ENCODE data around the gene LZTFL1. TPM values are rescaled to one million over a fixed set of nuclear protein-coding genes. Genes with fewer than 3 reads are reported as not detected.

Gene LZTFL1
- total RNA-seq, 1 donor from 2014 or later = 8.9 TPM

DNA sequence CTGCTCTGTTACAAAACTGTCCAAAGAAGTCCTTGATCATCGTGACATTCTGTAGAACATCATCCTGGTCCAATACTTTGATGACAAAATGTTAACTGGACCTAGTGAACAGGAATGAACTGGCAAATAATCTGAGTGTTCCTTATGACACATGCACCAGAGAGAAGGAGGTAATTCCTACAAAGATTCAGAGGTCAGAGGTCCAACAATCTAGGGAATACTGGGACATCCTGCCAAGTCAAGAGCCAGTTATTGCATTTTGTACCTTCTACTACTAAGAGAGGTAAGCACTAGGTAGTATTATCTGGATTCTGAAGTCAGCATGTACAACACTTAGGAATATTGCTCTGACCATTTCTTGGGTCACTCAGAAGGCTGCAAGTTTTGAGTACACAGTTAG lies 20.8 kb downstream of the LZTFL1 start:
- intact Hi-C loops (cut with DNase I) = no loop called here
- DNase-seq (ENCODE audit: missing footprints) = no peak
- no peak for ATAC-seq

DNA sequence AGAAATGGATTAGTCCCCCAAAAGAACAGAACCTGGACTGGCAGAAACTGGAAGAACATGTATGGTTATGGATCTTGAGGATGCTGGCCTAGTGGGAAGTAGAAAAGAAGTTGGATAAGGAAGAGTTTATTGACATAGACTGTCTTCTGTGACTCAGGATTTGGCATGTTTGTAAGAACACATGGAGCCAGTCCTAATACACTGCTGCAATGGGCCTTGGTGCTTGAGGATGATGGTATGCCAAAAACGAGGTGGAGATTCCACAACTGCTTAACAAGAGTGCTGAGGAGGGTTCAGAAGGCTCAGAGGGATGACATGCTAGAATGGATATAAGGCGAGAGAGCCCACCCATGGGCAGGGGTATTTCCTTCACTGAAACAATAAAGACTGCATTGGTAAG lies 22.4 kb downstream of the LZTFL1 start:
- no peak for ATAC-seq
- intact Hi-C loops (cut with DNase I) = no loop called here

DNA sequence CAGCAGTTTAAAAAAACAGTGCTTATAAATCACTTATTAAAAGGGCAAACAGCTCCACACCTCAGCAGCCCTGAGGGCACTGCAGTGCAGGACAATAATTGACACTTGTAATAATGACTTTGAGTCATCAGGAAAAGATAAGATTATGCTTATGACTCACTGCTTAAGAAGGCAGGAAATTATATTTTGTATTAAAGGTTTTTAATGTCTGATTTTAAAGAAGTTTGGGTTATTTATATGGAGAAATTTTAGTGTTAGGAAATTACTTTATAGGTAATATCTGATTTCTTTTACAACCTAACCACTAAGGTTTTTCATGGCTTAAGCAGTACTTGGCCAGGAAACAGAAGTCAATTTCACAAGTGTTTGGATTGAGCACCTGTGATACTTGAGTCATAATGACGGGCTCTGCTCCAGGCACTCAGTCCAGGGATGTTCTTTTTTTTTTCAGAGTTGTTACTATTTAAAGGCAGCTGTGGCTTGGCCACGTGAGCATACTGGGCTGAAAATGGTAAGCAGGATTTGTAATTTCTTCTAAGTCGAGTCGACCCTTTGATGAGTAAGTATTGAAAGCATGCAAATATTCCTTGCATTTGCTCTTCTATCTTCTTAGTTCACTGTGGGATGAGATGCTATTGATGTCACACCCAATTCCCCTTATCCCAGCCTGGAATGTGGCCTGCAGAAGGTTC lies 23.9 kb downstream of the LZTFL1 start:
- DNase-seq (ENCODE audit: missing footprints) (no peak), ATAC-seq (peak; percentile 67)

More for the DNA sequence above, 22.4 kb downstream of the LZTFL1 start:
- no peak for DNase-seq (ENCODE audit: missing footprints)

DNA sequence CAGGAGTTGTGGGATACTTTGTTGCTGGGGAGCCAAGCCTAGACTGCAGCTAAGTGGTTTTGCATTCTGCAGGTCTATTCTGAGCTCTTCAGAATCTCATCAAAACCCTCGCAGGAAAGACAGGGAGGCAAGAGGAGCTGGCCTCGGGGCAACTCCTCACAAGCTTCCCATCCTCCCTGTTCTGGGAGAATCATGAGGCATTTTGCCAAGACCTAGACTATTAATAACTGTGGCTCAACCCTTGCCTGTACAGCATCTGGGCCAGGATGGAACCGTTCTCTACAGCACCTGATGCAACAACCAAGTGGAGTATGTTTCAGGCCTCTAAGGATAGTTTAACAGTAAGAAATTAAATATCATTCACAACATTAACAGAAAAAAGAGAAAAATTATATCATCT lies 25.4 kb downstream of the LZTFL1 start:
- DNase-seq (ENCODE audit: missing footprints) (no peak), ATAC-seq (peak; percentile 84)
- intact Hi-C loops (cut with DNase I) = no loop called here

More for the DNA sequence above, 23.9 kb downstream of the LZTFL1 start:
- intact Hi-C loops (cut with DNase I) = no loop called here

DNA sequence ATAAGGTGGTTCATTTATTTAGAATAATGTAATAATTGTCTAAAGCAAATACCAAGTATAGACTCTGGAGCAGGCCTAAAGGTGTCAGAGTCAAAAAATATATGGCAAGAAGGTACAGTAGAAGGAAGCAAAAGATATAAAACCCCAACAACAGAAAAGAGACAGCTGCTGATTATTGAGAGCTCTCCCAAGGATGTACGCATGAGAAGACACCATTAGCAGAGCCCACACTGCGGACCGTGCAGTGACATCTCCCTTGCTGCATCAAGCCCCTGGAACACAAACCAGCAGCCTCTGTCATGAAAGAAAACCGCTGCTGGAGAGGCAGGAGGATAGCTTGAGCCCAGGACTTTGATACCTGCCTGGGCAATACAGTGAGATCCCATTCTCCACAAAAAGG lies 27.6 kb downstream of the LZTFL1 start:
- DNase-seq (ENCODE audit: missing footprints) (no peak), ATAC-seq (no peak)
- intact Hi-C loops (cut with DNase I) = no loop called here

DNA sequence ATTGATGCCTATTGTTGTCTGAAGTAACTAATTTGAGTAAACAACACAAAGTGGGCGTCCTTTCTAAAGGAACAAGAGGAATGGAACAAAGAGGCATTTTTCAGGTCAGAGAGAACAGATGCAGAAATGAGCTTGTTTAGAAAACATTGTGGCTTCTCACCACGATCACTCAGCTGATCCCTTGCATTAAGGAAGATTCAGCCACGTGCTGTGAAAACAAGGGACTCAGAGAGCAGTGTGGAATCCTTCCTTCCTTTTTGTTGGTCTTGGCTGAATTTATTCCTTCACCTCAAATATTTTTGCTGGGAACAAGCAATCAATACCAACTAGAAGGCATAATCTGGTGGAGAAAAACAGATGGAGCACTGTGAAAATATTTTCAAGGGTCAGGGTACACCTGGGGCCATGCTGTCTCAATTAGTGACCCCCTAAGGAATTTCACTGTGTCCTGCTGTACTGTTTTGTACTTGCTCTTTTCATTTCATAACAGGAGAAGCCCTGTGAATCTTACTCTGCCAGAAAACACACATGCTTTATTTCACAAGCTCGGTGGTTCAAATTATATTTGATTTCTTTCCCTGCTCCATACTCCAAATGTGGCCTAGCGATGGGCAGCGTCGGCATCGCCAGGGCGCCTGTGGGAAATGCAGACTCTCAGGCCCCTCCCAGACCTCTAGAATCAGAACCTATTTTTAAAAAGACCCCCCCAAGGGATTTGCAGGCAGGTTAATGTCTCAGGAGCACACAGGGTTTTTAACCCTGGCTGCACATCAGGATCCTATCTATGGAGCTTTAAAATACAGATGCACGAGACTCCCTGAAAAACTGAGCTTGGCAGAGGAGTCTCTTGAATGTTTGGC lies 34.0 kb downstream of the LZTFL1 start:
- ATAC-seq (peak; percentile 5), DNase-seq (ENCODE audit: missing footprints) (no peak)
- intact Hi-C loops (cut with DNase I) = no loop called here

DNA sequence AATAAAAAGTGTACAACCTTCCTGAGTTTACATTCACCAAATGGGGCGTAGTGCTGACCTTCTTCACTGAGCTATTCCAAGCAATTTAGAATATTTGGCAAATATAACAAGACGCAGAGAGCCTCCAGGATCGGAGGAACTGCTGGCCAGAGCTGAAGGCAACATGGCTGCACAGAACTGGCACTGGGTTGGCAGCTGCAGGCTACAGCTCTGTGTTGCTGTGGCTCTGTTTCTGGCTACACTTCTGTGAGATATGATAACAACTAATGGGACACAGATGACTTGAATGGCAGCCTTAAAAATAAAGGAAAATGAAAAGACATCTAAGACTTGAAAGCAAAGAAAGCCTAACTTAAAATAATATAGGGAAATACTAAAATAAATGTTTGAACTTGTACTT lies 34.8 kb downstream of the LZTFL1 start:
- peak; percentile 72 for ATAC-seq
- intact Hi-C loops (cut with DNase I) = no loop called here
- no peak for DNase-seq (ENCODE audit: missing footprints)

DNA sequence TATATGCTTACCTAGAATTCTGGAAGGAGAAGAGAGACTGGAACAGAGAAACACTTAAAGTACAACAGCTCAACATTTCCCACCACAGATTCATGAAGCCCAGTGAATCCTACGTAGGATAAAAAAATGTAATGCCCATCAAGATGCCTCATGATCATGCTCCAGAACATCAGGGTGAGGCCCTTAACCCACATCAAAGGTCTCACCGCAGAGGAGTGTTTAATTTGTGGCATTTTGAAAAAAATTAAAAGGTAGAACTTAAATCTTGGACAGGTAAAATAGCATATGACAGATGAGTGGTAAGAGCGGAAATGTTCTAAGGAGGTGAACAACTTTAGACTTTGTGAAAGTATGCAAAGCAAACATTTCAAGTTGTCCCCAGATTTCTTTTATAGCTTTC lies 35.8 kb downstream of the LZTFL1 start:
- intact Hi-C loops (cut with DNase I) = no loop called here
- no peak for DNase-seq (ENCODE audit: missing footprints)
- ATAC-seq = no peak

DNA sequence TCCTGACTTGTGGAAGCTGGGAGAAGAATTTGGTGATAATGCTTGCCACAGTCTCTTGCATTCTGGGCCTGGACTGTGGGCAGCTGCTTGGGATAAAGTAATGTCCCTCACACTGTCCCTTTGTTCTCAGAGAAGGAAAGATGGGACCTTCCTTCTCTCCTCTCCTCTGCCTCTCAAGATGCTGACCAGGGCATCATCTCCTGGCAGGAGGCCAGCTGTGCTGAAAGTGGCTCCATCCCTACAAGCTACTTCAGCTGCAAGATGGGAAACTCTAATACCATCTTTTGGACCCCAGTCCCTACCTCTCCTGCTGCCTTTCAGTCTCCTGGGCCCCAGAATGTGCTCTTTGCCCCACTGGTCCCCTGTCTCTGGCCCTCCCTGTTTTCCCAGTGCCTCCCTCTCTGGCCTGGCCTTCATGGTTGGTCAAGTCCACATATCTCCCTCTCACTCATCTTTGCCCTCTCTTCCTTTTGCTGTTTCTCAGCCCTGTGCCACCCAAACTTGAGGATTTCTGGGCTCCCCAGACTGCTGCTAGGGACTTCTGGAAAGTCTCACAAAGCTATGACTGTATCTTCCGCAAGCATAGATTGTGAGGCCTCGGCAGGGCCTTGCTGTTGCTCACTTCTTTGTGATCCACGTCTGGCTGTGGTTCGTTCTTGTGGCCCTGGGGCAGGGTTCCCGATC lies 38.5 kb downstream of the LZTFL1 start:
- no peak for ATAC-seq
- intact Hi-C loops (cut with DNase I) = no loop called here

DNA sequence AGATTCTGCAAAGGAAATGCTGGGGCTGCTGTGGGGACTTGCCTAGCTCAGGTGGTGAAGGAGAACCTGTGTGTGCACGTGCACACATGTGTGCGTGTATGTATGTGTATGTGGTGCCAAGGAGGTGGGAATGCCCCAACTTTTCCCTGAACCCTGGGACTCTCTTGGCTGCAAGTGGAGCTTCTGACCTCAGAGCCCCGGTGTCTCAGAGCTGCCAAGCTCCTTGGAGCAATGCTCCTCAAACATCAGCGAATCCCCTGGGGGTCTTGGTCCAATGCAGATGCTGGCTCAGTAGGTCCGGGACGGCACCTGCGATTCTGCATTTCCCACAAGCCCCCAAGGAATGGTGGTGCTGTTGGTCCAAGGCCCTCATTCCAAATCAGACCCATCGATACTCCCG lies 39.8 kb downstream of the LZTFL1 start:
- intact Hi-C loops (cut with DNase I) = no loop called here
- DNase-seq (ENCODE audit: missing footprints) (no peak), ATAC-seq (no peak)

More for the DNA sequence above, 38.5 kb downstream of the LZTFL1 start:
- no peak for DNase-seq (ENCODE audit: missing footprints)

DNA sequence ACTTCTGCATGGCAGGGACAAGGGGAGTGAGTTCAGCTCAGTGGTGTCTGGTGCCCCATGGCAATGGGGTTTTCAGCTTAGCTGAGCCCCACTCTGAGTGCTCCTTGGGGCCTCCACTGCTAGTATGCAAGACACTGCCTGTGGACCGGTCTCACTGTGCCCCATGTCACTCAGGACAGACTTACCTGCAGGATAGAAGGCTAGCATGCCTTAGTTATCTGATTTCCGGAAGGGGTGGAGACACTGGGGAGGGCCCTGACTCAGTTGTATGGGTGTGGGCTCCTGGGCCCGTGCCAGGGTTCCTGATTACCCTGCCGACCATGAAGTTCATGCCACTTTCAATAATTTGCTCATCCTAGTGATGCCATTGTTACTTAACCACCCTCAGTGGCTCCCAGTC lies 41.3 kb downstream of the LZTFL1 start:
- ATAC-seq (no peak), DNase-seq (ENCODE audit: missing footprints) (no peak)
- intact Hi-C loops (cut with DNase I) = no loop called here

DNA sequence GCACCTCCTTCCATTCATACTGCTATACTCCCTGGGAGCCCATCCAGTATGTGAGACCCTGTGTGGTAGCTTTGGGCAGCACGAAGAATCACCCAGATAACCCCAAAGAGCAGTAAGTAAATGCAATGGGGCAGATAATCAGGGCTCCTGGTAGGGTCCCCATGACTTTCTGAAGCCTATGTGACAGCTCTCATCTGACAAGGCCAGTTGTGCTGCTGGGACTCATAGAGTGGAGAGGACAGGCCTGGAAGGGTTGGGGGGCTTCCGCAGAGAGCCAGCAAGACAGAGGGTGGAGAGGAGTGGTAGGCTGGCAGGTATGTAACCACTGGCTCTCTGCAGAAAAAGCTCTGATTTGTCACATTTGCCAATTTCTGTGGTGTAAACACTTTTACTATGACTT lies 42.3 kb downstream of the LZTFL1 start:
- intact Hi-C loops (cut with DNase I) = no loop called here
- DNase-seq (ENCODE audit: missing footprints) (no peak), ATAC-seq (no peak)

DNA sequence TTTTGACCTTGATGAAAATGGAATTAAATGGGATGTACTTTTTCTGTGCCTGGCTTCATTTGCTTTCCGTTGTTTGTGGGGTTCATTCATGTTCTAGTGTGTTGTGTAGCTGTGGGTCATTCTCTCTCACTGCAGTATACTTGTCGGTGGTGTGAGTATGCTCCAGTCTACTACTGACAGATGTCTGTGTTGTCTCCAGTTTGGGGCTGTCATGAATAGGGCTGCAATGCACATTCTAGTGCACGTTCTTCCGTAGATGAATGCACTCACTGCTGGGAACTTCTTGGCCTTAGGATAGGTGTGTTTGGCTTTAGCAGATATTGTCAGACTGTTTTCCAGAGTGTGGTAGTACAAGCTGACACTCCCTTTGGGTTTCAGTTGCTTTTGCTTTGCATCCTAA lies 43.9 kb downstream of the LZTFL1 start:
- intact Hi-C loops (cut with DNase I) = no loop called here
- ATAC-seq (no peak), DNase-seq (ENCODE audit: missing footprints) (no peak)

DNA sequence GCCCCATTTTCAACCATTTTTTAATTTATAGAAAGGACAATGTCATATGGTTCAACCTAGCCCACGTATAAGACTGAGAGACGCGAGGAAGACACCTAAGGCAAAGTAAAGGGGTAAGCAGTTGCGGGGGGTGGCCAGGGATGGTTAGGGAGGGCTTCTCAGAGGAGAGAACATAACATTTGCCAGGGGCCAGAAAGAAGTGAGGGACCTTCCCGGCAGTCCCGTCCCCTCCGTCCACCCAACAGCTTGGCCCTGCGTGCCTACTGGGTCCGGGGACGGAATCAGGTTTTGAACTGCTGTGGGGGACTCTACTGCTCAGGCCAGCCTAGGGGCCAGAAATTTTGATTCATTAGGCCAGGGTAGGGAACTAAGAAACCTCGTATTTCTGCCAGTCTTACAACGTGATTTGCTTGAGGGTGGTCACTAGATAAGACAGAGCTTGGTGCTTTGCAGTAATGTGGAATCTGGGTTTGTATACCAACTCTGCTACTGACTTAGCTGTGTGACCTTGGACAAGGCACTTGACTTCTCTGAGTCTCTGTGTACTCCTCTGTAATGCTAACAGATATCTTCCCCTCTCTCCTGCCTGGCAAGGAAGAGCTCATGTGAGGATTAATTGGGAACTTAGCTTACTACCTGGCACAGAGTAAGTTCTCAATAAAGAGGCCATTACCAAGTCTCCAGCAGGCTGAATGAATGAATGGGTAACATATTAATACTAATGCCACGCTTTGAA lies 44.8 kb downstream of the LZTFL1 start:
- intact Hi-C loops (cut with DNase I) = no loop called here
- DNase-seq (ENCODE audit: missing footprints) (no peak), ATAC-seq (no peak)

DNA sequence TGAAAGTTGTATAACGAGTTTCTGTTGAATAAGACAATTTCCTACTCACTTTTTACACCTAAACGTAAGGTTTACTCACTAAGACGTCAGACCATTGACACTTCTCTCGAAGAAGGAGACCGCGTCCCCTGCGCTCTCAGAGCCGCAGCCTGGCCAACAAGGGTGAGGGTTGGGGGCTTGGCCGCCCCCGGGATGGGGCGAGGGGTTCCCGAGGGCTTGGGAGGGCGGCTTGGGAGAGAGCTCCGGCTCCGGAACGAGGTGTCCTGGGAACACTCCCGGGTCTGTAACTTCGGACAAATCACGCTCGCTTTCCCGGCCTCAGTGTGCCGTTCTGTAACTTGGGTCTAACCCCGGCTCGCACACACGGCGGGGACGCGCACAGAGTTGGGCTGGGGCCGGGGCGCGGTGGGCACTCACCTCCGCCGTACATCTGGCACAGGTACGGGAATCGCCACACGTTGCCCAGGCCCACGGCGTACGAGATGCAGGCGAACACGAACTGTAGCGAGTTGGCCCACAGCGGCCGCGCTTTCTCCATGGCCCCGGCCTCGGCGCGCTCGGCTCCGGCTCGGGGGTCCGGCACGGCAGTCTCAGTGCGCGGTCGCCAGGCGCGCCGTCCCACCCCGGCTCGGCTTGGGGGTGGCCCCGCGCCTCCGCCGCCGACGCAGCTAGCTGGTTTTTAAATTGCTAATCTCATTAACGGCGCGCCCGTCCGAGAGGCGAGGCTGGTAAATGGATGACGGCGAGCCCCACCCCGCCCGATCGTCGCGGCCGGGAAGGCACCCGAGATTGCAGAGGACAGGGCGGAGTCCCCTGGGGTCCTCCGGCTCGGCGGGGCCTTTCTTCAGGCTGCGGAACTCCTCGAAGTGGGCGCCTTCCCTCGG lies 45.8 kb downstream of the LZTFL1 start, which contains the start of gene SLC6A20:
Gene SLC6A20 (minus strand): TSS at position 655 of the 884 bp plus-strand sequence. CDS start 117 bp downstream, at position 538.
- no peak for ATAC-seq
- no peak for DNase-seq (ENCODE audit: missing footprints)
- intact Hi-C loops (cut with DNase I) = no loop called here

DNA sequence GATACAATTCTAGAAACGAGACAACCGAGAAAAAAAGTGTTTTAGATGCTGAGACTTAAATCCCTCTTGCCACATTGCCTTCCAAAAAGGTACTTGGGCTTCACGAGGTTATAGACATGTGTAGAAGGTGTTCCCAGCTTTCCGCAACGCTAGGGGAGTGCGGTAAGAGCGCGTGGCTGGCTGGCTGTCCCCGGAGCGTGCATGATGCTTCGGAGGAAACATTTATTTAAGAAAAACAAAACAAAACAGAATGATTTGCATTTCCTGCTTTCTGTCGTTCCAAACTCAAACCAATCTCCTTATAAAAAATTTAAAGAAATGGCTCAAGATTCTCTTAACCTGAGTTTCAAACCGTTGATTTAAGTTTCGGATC lies 46.4 kb downstream of the LZTFL1 start:
- DNase-seq (ENCODE audit: missing footprints) (no peak), ATAC-seq (no peak)
- intact Hi-C loops (cut with DNase I) = no loop called here

DNA sequence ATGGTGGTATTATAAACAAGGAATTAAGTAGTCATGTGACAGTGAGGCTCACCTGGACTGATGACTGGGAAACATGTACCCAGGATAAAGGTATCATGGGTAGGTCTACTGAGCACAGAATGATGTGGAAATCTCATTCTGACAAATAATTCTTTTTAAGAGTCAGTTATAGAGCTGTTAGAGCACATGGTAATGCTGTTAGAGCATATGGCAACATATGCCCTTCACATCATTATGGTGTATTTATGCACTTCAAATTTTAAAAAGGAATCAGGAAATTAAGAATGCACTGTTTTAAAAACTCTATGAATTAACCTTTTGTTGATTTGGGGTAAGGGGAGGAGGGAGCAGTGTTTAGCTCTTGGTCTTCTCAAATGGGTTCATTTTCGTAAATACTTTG lies 47.3 kb downstream of the LZTFL1 start:
- DNase-seq (ENCODE audit: missing footprints) (no peak), ATAC-seq (no peak)
- intact Hi-C loops (cut with DNase I) = no loop called here

DNA sequence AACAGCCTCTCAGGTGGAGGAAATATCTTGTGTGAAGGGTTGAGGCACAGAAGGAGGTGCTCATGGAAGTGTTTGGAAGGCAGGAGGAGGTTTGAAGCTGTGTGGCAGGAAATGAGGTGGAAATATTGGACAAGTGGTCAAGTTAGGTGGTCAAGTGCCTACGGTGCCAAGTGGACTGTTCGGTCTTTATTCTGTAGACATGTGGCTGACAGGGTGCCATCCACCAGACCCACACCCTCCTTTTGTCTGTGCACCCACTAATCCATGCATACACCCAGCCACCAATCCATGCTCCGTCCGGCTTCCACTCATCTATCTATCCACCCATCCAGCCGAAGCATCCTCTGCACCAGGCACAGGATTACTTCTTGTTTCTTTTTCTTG lies 47.8 kb downstream of the LZTFL1 start:
- intact Hi-C loops (cut with DNase I) = no loop called here
- ATAC-seq (no peak), DNase-seq (ENCODE audit: missing footprints) (no peak)

Data from Right ventricle myocardium inferior (tissue), 1 donor.